Karpas-422 (cell line): ENCODE measurements around the gene PCDH9. TPM values are rescaled to one million over a fixed set of nuclear protein-coding genes. Genes with fewer than 3 reads are reported as not detected.

ENCODE experiments used
- DNase-seq: peaks from one replicate; pipeline ENCODE4 v3.0.0-alpha.2; 2015
- H2AFZ ChIP-seq: fragments of 200-600 bp; sonication (generic); 2 replicates; pipeline ENCODE4 v1.6.1; 2014; ENCODE audit warnings: antibody characterized with exemption, low read length, mixed read lengths
- H3K27ac ChIP-seq: fragments of 200-600 bp; sonication (generic); 2 replicates; pipeline ENCODE4 v1.5.1; 2014; ENCODE audit warnings: mild to moderate bottlenecking, low read length, moderate library complexity
- H3K27me3 ChIP-seq: fragments of 200-600 bp; sonication (generic); 2 replicates; pipeline ENCODE4 v1.6.1; 2014; ENCODE audit warnings: low read length, mixed read lengths
- H3K36me3 ChIP-seq: fragments of 200-600 bp; sonication (generic); 2 replicates; pipeline ENCODE4 v1.6.1; 2014; ENCODE audit warnings: low read length, mixed read lengths; ENCODE audit not compliant: insufficient read depth
- H3K4me1 ChIP-seq: fragments of 200-600 bp; sonication (generic); 2 replicates; pipeline ENCODE4 v1.6.1; 2014; ENCODE audit warnings: mild to moderate bottlenecking, low read length, mixed read lengths
- H3K4me2 ChIP-seq: fragments of 200-600 bp; sonication (generic); 2 replicates; pipeline ENCODE4 v1.6.1; 2014; ENCODE audit warnings: low read length, low read depth, mild to moderate bottlenecking; ENCODE audit not compliant: poor library complexity, severe bottlenecking
- H3K4me3 ChIP-seq: fragments of 200-600 bp; sonication (generic); 2 replicates; pipeline ENCODE4 v1.5.1; 2014; ENCODE audit warnings: mild to moderate bottlenecking, antibody characterized with exemption, low read length, mixed read lengths
- H3K79me2 ChIP-seq: fragments of 200-600 bp; sonication (generic); 2 replicates; pipeline ENCODE4 v1.6.1; 2014; ENCODE audit warnings: mild to moderate bottlenecking, low read length, mixed read lengths
- H3K9ac ChIP-seq: fragments of 200-600 bp; sonication (generic); 2 replicates; pipeline ENCODE4 v1.6.0; 2014; ENCODE audit warnings: low read length
- H3K9me2 ChIP-seq: fragments of 200-600 bp; sonication (generic), shearing (Covaris generic); replicated peaks from 2 replicates; pipeline ENCODE4 v1.6.0; 2014; ENCODE audit warnings: mild to moderate bottlenecking, low read length, moderate library complexity; ENCODE audit not compliant: insufficient read depth
- H3K9me3 ChIP-seq: fragments of 300-700, 200-600 bp; sonication (generic); 2 replicates; pipeline ENCODE4 v1.6.1; 2014; ENCODE audit warnings: low read length, mixed read lengths
- H4K20me1 ChIP-seq: fragments of 200-600 bp; sonication (generic); 2 replicates; pipeline ENCODE4 v1.6.1; 2014; ENCODE audit warnings: mild to moderate bottlenecking, antibody characterized with exemption, low read length, low read depth; ENCODE audit not compliant: insufficient read depth
- total RNA-seq: library from RNA; depleted of rRNA; stranded (reverse); fragments of >200 nt; shearing (Covaris generic); gene quantifications from 2 replicates; pipeline ENCODE4 v1.2.3, GENCODE V29; 2014; ENCODE audit warnings: low replicate concordance

The PCDH9 gene
- total RNA-seq, 1 experiment from 2014 or later: 5.8 TPM

GRCh38 chr13:66399873-66400272, 830.3 kb downstream of the PCDH9 start:
- Histone ChIP-seq H3K4me1 (peaks cover 6% of the 10 kb centered on the region; the same call in 1 of the 2 replicates), H3K27me3 (no peaks in the 10 kb centered on the region), H3K27ac (no peak overlapping the region), H3K9me3 (no peaks in the 10 kb centered on the region), H3K9me2 (no peaks in the 10 kb centered on the region), H3K36me3 (no peaks in the 10 kb centered on the region), H4K20me1 (no peaks in the 10 kb centered on the region), H3K4me2 (no peak overlapping the region), H3K4me3 (no peak overlapping the region), H3K9ac (no peak overlapping the region), H3K79me2 (no peaks in the 10 kb centered on the region), H2AFZ (no peak overlapping the region; the same call in 1 of the 2 replicates)
- DNase-seq: no peak

- Histone ChIP-seq H3K9me2 (no peaks in the 10 kb centered on the region), H3K27ac (no peak overlapping the region), H3K79me2 (no peaks in the 10 kb centered on the region), H3K9ac (no peak overlapping the region), H4K20me1 (no peaks in the 10 kb centered on the region), H3K4me3 (no peak overlapping the region), H3K9me3 (no peaks in the 10 kb centered on the region), H3K36me3 (no peaks in the 10 kb centered on the region), H2AFZ (no peak overlapping the region), H3K4me1 (peaks cover 6% of the 10 kb centered on the region; the same call in 1 of the 2 replicates), H3K27me3 (no peaks in the 10 kb centered on the region), H3K4me2 (no peak overlapping the region)
- DNase-seq: no peak
These were observed 833.0 kb downstream of the PCDH9 start for GRCh38 chr13:66397133-66397532.

GRCh38 chr13:66391322-66391721, 838.8 kb downstream of the PCDH9 start:
- no peaks in the 10 kb centered on the region for H3K27me3 ChIP-seq
- no peak overlapping the region for H3K9ac ChIP-seq
- no peak overlapping the region for H3K27ac ChIP-seq
- H3K9me2 ChIP-seq: no peaks in the 10 kb centered on the region
- no peaks in the 10 kb centered on the region for H3K79me2 ChIP-seq
- no peaks in the 10 kb centered on the region for H4K20me1 ChIP-seq
- H3K4me1 ChIP-seq: peaks cover 9% of the 10 kb centered on the region
- no peak overlapping the region for H3K4me3 ChIP-seq
- peak overlapping the region; percentile 9 for H3K4me2 ChIP-seq
- DNase-seq: no peak
- no peaks in the 10 kb centered on the region for H3K36me3 ChIP-seq
- peak overlapping the region; percentile 70 for H2AFZ ChIP-seq
- H3K9me3 ChIP-seq: no peaks in the 10 kb centered on the region; the same call in 1 of the 2 replicates

GRCh38 chr13:66378894-66379293, 851.2 kb downstream of the PCDH9 start:
- no peak overlapping the region for H3K9ac ChIP-seq
- H3K9me2 ChIP-seq: no peaks in the 10 kb centered on the region
- H3K27ac ChIP-seq: no peak overlapping the region
- no peaks in the 10 kb centered on the region for H3K79me2 ChIP-seq
- no peaks in the 10 kb centered on the region for H3K27me3 ChIP-seq
- H3K36me3 ChIP-seq: no peaks in the 10 kb centered on the region
- no peak for DNase-seq
- H3K4me1 ChIP-seq: no peaks in the 10 kb centered on the region
- H4K20me1 ChIP-seq: no peaks in the 10 kb centered on the region
- H3K4me2 ChIP-seq: no peak overlapping the region
- H3K9me3 ChIP-seq: no peaks in the 10 kb centered on the region
- H3K4me3 ChIP-seq: no peak overlapping the region
- no peak overlapping the region for H2AFZ ChIP-seq

GRCh38 chr13:66377569-66377968, 852.6 kb downstream of the PCDH9 start:
- Histone ChIP-seq H3K79me2 (no peaks in the 10 kb centered on the region), H3K4me3 (no peak overlapping the region), H2AFZ (no peak overlapping the region), H3K4me1 (no peaks in the 10 kb centered on the region), H3K27ac (no peak overlapping the region), H3K9me3 (no peaks in the 10 kb centered on the region), H3K27me3 (no peaks in the 10 kb centered on the region), H3K9ac (no peak overlapping the region), H3K4me2 (no peak overlapping the region), H3K36me3 (no peaks in the 10 kb centered on the region), H4K20me1 (no peaks in the 10 kb centered on the region), H3K9me2 (no peaks in the 10 kb centered on the region)
- no peak for DNase-seq

- H3K27me3 ChIP-seq: no peaks in the 10 kb centered on the region
- H3K9me2 ChIP-seq: no peaks in the 10 kb centered on the region
- H4K20me1 ChIP-seq: no peaks in the 10 kb centered on the region
- DNase-seq: no peak
- no peak overlapping the region for H3K9ac ChIP-seq
- no peak overlapping the region for H3K27ac ChIP-seq
- no peaks in the 10 kb centered on the region for H3K9me3 ChIP-seq
- no peaks in the 10 kb centered on the region for H3K79me2 ChIP-seq
- no peak overlapping the region for H2AFZ ChIP-seq
- no peaks in the 10 kb centered on the region for H3K4me1 ChIP-seq
- no peaks in the 10 kb centered on the region for H3K36me3 ChIP-seq
- H3K4me2 ChIP-seq: no peak overlapping the region
- no peak overlapping the region for H3K4me3 ChIP-seq
These were observed 854.4 kb downstream of the PCDH9 start for GRCh38 chr13:66375756-66376155.

- H3K27ac ChIP-seq: no peak overlapping the region
- H3K9me2 ChIP-seq: no peaks in the 10 kb centered on the region
- no peak for DNase-seq
These were observed 860.5 kb downstream of the PCDH9 start for GRCh38 chr13:66369666-66370065.

GRCh38 chr13:66367356-66367755, 862.8 kb downstream of the PCDH9 start:
- H3K9ac ChIP-seq: no peak overlapping the region

More at GRCh38 chr13:66369666-66370065, 860.5 kb downstream of the PCDH9 start:
- H3K27me3 ChIP-seq: no peaks in the 10 kb centered on the region
- H3K4me2 ChIP-seq: no peak overlapping the region
- H3K4me1 ChIP-seq: no peaks in the 10 kb centered on the region
- no peak overlapping the region for H2AFZ ChIP-seq
- no peak overlapping the region for H3K4me3 ChIP-seq
- H3K9ac ChIP-seq: no peak overlapping the region
- H3K79me2 ChIP-seq: no peaks in the 10 kb centered on the region
- H3K36me3 ChIP-seq: no peaks in the 10 kb centered on the region
- H4K20me1 ChIP-seq: no peaks in the 10 kb centered on the region
- H3K9me3 ChIP-seq: no peaks in the 10 kb centered on the region

GRCh38 chr13:66365101-66365500, 865.0 kb downstream of the PCDH9 start:
- Histone ChIP-seq H3K4me2 (no peak overlapping the region), H3K79me2 (no peaks in the 10 kb centered on the region), H3K9me2 (no peaks in the 10 kb centered on the region)

More at GRCh38 chr13:66367356-66367755, 862.8 kb downstream of the PCDH9 start:
- no peaks in the 10 kb centered on the region for H3K27me3 ChIP-seq
- H3K4me2 ChIP-seq: no peak overlapping the region
- H3K36me3 ChIP-seq: no peaks in the 10 kb centered on the region
- no peaks in the 10 kb centered on the region for H3K9me2 ChIP-seq
- H2AFZ ChIP-seq: no peak overlapping the region
- H3K4me3 ChIP-seq: no peak overlapping the region
- no peaks in the 10 kb centered on the region for H4K20me1 ChIP-seq
- H3K27ac ChIP-seq: no peak overlapping the region
- H3K4me1 ChIP-seq: no peaks in the 10 kb centered on the region
- DNase-seq: no peak
- H3K9me3 ChIP-seq: no peaks in the 10 kb centered on the region
- no peaks in the 10 kb centered on the region for H3K79me2 ChIP-seq

More at GRCh38 chr13:66365101-66365500, 865.0 kb downstream of the PCDH9 start:
- H2AFZ ChIP-seq: peak overlapping the region; percentile 67; the same call in 1 of the 2 replicates
- no peaks in the 10 kb centered on the region for H3K27me3 ChIP-seq
- no peak overlapping the region for H3K4me3 ChIP-seq
- peaks cover 5% of the 10 kb centered on the region for H3K4me1 ChIP-seq
- no peak overlapping the region for H3K9ac ChIP-seq
- DNase-seq: no peak
- no peaks in the 10 kb centered on the region for H3K36me3 ChIP-seq
- no peak overlapping the region for H3K27ac ChIP-seq
- H3K9me3 ChIP-seq: no peaks in the 10 kb centered on the region
- no peaks in the 10 kb centered on the region for H4K20me1 ChIP-seq
